ENCODE measurements around the gene PTPN22. TPM values are rescaled to one million over a fixed set of nuclear protein-coding genes. Genes with fewer than 3 reads are reported as not detected.

PTPN22 gene
- polyA plus RNA-seq, 3 donors: 9.7 to 43.7 (median 29.7) TPM

GRCh38 chr1:113903501-113904292 is 32.2 kb upstream of the PTPN22 start:
- peaks cover 33 to 55% of the 10 kb centered on the region in 2 donors for H3K4me1 ChIP-seq (ENCODE audit: control insufficient read depth in 1 of 2, insufficient read depth in 2 of 2, low read length in 2 of 2)
- H3K27ac Mint-ChIP-seq: peak overlapping the region; percentile 96 to 99 (median 99)
- H4K20me1 ChIP-seq (ENCODE audit: insufficient read depth, low read length): no peaks in the 10 kb centered on the region
- H3K9me3 Mint-ChIP-seq: peaks cover 0 to 1% (median 0%) of the 10 kb centered on the region in 7 donors
- H3K9me3 ChIP-seq (replicated peaks in 1 of 2; ENCODE audit: control insufficient read depth in 1 of 2, insufficient read depth in 1 of 2, low read length in 2 of 2): no peaks in the 10 kb centered on the region
- 10% methylated on average over 2 of the region's 7 CpGs for WGBS (ENCODE audit: insufficient coverage)
- peaks cover 0 to 2% (median 0%) of the 10 kb centered on the region in 3 donors for H3K27me3 Mint-ChIP-seq (ENCODE audit: low read depth in 3 of 3)
- H3K9ac ChIP-seq (ENCODE audit: insufficient read depth, low read length, poor library complexity, severe bottlenecking): peak overlapping the region; percentile 79
- H3K4me1 Mint-ChIP-seq: peaks cover 66% of the 10 kb centered on the region
- peaks cover 31 to 51% of the 10 kb centered on the region in 2 donors for H3K36me3 Mint-ChIP-seq
- peak overlapping the region; percentile 95 to 97 for H3K4me3 Mint-ChIP-seq
- H2AFZ ChIP-seq (ENCODE audit: insufficient read depth, low read depth, low read length, poor library complexity, severe bottlenecking): peak overlapping the region; percentile 79
- peaks cover 90% of the 10 kb centered on the region for H3K79me2 ChIP-seq (ENCODE audit: insufficient read depth, low read length)
- no peak for TF ChIP-seq CTCF (IDR thresholded peaks at IDR 0.05)
- peaks cover 18 to 44% of the 10 kb centered on the region in 2 donors for H3K36me3 ChIP-seq (replicated peaks in 1 of 2; ENCODE audit: control insufficient read depth in 1 of 2, insufficient read depth in 2 of 2, low read length in 2 of 2)
- peak overlapping the region; percentile 92 to 96 for H3K27ac ChIP-seq (ENCODE audit: low read depth in 1 of 2, low read length in 2 of 2)
- no peaks in the 10 kb centered on the region for H3K27me3 ChIP-seq (ENCODE audit: control insufficient read depth in 2 of 2, insufficient read depth in 2 of 2, low read length in 2 of 2)
- H3K4me3 ChIP-seq (replicated peaks in 1 of 3; ENCODE audit: low read depth in 2 of 3, low read length in 3 of 3): peak overlapping the region; percentile 84 to 96 (median 85)
- DNase-seq: peak in 2 of 3 donors; percentile 19 to 27
- peak overlapping the region; percentile 83 for H3K4me2 ChIP-seq (replicated peaks; ENCODE audit: extremely low read depth, low read length, poor library complexity, severe bottlenecking)
- intact Hi-C loops (cut with micrococcal nuclease): loop anchor here (2.0 to 5.0 kb wide), 4 partner anchors 29 to 91 kb away; partner anchors contain the start of gene RSBN1 (in 1 of the 2)

- no peak for TF ChIP-seq CTCF (IDR thresholded peaks at IDR 0.05)
- Histone ChIP-seq H3K4me1 (ENCODE audit: control insufficient read depth in 1 of 2, insufficient read depth in 2 of 2, low read length in 2 of 2) (peaks cover 34 to 58% of the 10 kb centered on the region in 2 donors), H3K36me3 (replicated peaks in 1 of 2; ENCODE audit: control insufficient read depth in 1 of 2, insufficient read depth in 2 of 2, low read length in 2 of 2) (peaks cover 25 to 52% of the 10 kb centered on the region in 2 donors), H3K9me3 (replicated peaks in 1 of 2; ENCODE audit: control insufficient read depth in 1 of 2, insufficient read depth in 1 of 2, low read length in 2 of 2) (no peaks in the 10 kb centered on the region), H3K27me3 (ENCODE audit: control insufficient read depth in 2 of 2, insufficient read depth in 2 of 2, low read length in 2 of 2) (no peaks in the 10 kb centered on the region), H3K9ac (ENCODE audit: insufficient read depth, low read length, poor library complexity, severe bottlenecking) (no peak overlapping the region), H2AFZ (ENCODE audit: insufficient read depth, low read depth, low read length, poor library complexity, severe bottlenecking) (no peak overlapping the region), H4K20me1 (ENCODE audit: insufficient read depth, low read length) (no peaks in the 10 kb centered on the region), H3K79me2 (ENCODE audit: insufficient read depth, low read length) (peaks cover 81% of the 10 kb centered on the region), H3K27ac (ENCODE audit: low read depth in 1 of 2, low read length in 2 of 2) (peak overlapping the region in 1 of 2 donors; percentile 39), H3K4me3 (replicated peaks in 1 of 3; ENCODE audit: low read depth in 2 of 3, low read length in 3 of 3) (no peak overlapping the region), H3K4me2 (replicated peaks; ENCODE audit: extremely low read depth, low read length, poor library complexity, severe bottlenecking) (no peak overlapping the region)
- no CpG with 5 or more reads among the region's 3 CpGs for WGBS (ENCODE audit: insufficient coverage)
- Mint-ChIP-seq H3K27ac (peak overlapping the region in 4 of 7 donors; percentile 11 to 87 (median 42)), H3K4me1 (peaks cover 63% of the 10 kb centered on the region), H3K36me3 (peaks cover 45 to 62% of the 10 kb centered on the region in 2 donors), H3K4me3 (no peak overlapping the region), H3K9me3 (peaks cover 0 to under 1% (median 0%) of the 10 kb centered on the region in 7 donors), H3K27me3 (ENCODE audit: low read depth in 3 of 3) (peaks cover 0 to 2% (median 0%) of the 10 kb centered on the region in 3 donors)
- intact Hi-C loops (cut with micrococcal nuclease): loop anchor here in 1 of 2 donors (5.0 kb wide), 1 partner anchor 39 kb away; no protein-coding TSS in a partner anchor
- peak; percentile 12 to 15 (median 13) for DNase-seq
Observed at GRCh38 chr1:113901191-113901590, 29.7 kb upstream of the PTPN22 start.

Measured in CD14-positive monocyte (primary cell).